ENCODE data around the gene RAD51B. TPM values are rescaled to one million over a fixed set of nuclear protein-coding genes. Genes with fewer than 3 reads are reported as not detected.

Gene RAD51B
- total and polyA plus RNA-seq, 2 of the 13 experiments (the other 11 are each of a cell fraction or from before 2014, with no cell fraction given), result 7.0 to 9.5 TPM

GRCh38 chr14:68655911-68656316 is 836.3 kb downstream of the RAD51B start (continued):
- TF ChIP-seq, protein P1, sequence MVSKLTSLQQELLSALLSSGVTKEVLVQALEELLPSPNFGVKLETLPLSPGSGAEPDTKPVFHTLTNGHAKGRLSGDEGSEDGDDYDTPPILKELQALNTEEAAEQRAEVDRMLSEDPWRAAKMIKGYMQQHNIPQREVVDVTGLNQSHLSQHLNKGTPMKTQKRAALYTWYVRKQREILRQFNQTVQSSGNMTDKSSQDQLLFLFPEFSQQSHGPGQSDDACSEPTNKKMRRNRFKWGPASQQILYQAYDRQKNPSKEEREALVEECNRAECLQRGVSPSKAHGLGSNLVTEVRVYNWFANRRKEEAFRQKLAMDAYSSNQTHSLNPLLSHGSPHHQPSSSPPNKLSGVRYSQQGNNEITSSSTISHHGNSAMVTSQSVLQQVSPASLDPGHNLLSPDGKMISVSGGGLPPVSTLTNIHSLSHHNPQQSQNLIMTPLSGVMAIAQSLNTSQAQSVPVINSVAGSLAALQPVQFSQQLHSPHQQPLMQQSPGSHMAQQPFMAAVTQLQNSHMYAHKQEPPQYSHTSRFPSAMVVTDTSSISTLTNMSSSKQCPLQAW (CRISPR knock-in tag; IDR thresholded peaks at IDR 0.05), result 0 out of 2 replicates have a peak, but pooled peaks have one; percentile 13
- TF ChIP-seq SNAI1 (CRISPR knock-in tag; IDR thresholded peaks at IDR 0.05; ENCODE audit: borderline replicate concordance) (no peak), TARDBP (CRISPR knock-in tag; IDR thresholded peaks at IDR 0.05) (0 out of 2 replicates have a peak, but pooled peaks have one; percentile 17)

DNA sequence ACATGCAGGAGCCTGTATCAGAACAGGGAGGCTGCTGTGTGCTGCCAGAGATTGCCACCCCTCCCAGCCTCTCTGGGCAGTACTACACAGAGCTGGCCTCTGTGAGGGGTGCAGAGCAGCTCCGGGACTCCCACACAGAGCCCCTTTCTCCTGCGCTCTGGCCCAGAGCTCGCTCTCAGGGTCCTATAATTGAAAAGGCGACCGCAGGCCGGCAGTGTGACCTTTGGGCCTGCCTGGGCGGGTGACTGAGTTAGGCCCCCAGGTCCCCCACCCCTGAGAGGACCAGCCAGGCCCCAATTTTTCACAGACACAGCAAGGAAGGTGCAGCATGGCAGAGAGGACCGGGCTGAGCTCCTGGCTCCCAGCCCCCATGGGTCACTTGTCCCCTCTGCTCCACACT is 836.9 kb downstream of the RAD51B start:
- Histone ChIP-seq H3K4me1 (ENCODE audit: insufficient read depth, low read length) (peaks cover 55% of the 10 kb centered on the region), H3K79me2 (ENCODE audit: insufficient read depth, low read length) (no peaks in the 10 kb centered on the region), H3K27me3 (ENCODE audit: control insufficient read depth in 1 of 2, insufficient read depth in 2 of 2, low read length in 2 of 2) (no peaks in the 10 kb centered on the region), H3K27ac (ENCODE audit: extremely low read length, insufficient read depth, low read length) (no peak overlapping the region), H3K4me3 (replicated peaks in 1 of 3; ENCODE audit: insufficient read depth in 1 of 3, low read depth in 2 of 3, low read length in 3 of 3) (peak overlapping the region in 2 of 3 experiments; percentile 10 to 53; a peak in 1 of 6 replicates), H2AFZ (ENCODE audit: low read length) (no peak overlapping the region), H3K9ac (ENCODE audit: insufficient read depth, low read depth, low read length) (no peak overlapping the region; the same call in 1 of the 2 replicates), H3K4me2 (ENCODE audit: low read depth, low read length) (peak overlapping the region; percentile 67), H3K36me3 (replicated peaks in 1 of 2; ENCODE audit: control insufficient read depth in 1 of 2, insufficient read depth in 2 of 2, low read length in 2 of 2) (no peaks in the 10 kb centered on the region), H4K20me1 (ENCODE audit: insufficient read depth, low read length) (no peaks in the 10 kb centered on the region), H3K9me3 (ENCODE audit: low read length) (no peaks in the 10 kb centered on the region)
- POLR2A ChIA-PET, result interaction anchor here (1.1 kb wide), 1 partner anchor 18 kb away, joined by 3 read pairs; no protein-coding TSS in a partner anchor
- peak; percentile 28 for ATAC-seq
- FAIRE-seq, result no peak
- DNase-seq (ENCODE audit: low spot score), result no peak
- no TSS peak for BruUV-seq (replicated peaks)
- in situ Hi-C loops (cut with HindIII; ENCODE audit: extremely low pct_ligation_motif_present, low pct_unique_long_range_greater_than_20kb) (loop anchor here (25.0 kb wide), 1 partner anchor 719 kb away; no protein-coding TSS in a partner anchor), intact Hi-C loops (cut with micrococcal nuclease; ENCODE audit: unreplicated experiment) (loop anchor here (10.0 kb wide), 1 partner anchor 412 kb away; no protein-coding TSS in a partner anchor)
- 0% methylated on average over 2 of the region's 8 CpGs for WGBS (ENCODE audit: low lambda C conversion rate)
- CTCF ChIA-PET (ENCODE audit: low intra/inter-chr PET ratio, low total read pairs), result no interaction called here
- TF ChIP-seq SIN3B (IDR thresholded peaks at IDR 0.05; ENCODE audit: low read length) (no peak), MXD4 (CRISPR knock-in tag; IDR thresholded peaks at IDR 0.05) (no peak), HNF4A (CRISPR knock-in tag; IDR thresholded peaks at IDR 0.05) (peak; percentile 38; the same call in 1 of the 2 replicates), EEA1 (CRISPR knock-in tag; IDR thresholded peaks at IDR 0.05; ENCODE audit: borderline replicate concordance) (no peak), PATZ1 (CRISPR knock-in tag; IDR thresholded peaks at IDR 0.05) (peak; percentile 83), REL (CRISPR knock-in tag; conservative IDR thresholded peaks at IDR 0.05) (no peak), ZNF749 (CRISPR knock-in tag; IDR thresholded peaks at IDR 0.05; ENCODE audit: borderline replicate concordance) (no peak), GATAD1 (CRISPR knock-in tag; IDR thresholded peaks at IDR 0.05) (no peak), ZNF788 (CRISPR knock-in tag; IDR thresholded peaks at IDR 0.05; ENCODE audit: borderline replicate concordance) (no peak), ZNF768 (CRISPR knock-in tag; IDR thresholded peaks at IDR 0.05) (peak; percentile 80)
- TF ChIP-seq, protein P2, sequence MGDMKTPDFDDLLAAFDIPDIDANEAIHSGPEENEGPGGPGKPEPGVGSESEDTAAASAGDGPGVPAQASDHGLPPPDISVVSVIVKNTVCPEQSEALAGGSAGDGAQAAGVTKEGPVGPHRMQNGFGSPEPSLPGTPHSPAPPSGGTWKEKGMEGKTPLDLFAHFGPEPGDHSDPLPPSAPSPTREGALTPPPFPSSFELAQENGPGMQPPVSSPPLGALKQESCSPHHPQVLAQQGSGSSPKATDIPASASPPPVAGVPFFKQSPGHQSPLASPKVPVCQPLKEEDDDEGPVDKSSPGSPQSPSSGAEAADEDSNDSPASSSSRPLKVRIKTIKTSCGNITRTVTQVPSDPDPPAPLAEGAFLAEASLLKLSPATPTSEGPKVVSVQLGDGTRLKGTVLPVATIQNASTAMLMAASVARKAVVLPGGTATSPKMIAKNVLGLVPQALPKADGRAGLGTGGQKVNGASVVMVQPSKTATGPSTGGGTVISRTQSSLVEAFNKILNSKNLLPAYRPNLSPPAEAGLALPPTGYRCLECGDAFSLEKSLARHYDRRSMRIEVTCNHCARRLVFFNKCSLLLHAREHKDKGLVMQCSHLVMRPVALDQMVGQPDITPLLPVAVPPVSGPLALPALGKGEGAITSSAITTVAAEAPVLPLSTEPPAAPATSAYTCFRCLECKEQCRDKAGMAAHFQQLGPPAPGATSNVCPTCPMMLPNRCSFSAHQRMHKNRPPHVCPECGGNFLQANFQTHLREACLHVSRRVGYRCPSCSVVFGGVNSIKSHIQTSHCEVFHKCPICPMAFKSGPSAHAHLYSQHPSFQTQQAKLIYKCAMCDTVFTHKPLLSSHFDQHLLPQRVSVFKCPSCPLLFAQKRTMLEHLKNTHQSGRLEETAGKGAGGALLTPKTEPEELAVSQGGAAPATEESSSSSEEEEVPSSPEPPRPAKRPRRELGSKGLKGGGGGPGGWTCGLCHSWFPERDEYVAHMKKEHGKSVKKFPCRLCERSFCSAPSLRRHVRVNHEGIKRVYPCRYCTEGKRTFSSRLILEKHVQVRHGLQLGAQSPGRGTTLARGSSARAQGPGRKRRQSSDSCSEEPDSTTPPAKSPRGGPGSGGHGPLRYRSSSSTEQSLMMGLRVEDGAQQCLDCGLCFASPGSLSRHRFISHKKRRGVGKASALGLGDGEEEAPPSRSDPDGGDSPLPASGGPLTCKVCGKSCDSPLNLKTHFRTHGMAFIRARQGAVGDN (CRISPR knock-in tag; IDR thresholded peaks at IDR 0.05), result peak; percentile 30; the same call in 1 of the 2 replicates

All from HepG2 (cell line).